Stimulated activated CD4-positive, alpha-beta T cell treated with anti-CD3 and anti-CD28 coated beads, Interleukin-12 subunit alpha, Interleukin-12 subunit beta, amount 100 ng/mL, for 48 hours (primary cell): Measurements from ENCODE around the gene MAP1LC3B2.

Experiments
- DNase-seq, 3 donors: peaks; one replicate each; pipeline ENCODE4 v3.0.0-alpha.2; 2020; ENCODE audit warnings: low read depth in 2 of 3, low spot score in 1 of 3

MAP1LC3B2 gene

GRCh38 chr12:116537101-116537904 is 21.9 kb upstream of the MAP1LC3B2 start:
- no peak for DNase-seq

DNA sequence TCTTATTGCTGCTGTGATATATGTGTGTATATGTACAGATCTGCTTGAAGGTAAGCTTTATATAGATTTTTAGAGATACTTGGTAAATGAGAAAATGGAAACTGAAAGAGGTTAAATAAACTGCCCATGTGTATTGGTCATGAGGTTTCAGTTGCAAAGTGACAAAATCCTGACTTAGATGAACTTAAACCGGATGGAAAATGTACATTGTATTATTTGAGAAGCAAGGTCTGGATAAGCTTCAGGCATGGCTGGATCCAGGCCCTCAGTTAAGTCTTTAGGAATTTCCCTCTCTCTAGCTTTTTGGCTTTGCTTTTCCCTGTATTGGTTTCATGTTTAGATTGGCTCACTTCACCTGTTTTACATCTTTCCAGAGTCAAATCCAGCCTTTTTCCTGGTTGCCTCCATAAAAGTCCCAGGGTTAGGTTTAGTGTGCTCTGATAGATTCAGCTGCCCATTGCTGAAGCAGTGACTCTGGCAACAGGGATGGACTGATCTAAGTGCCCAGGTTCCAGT is 21.0 kb upstream of the MAP1LC3B2 start:
- DNase-seq: no peak

GRCh38 chr12:116538682-116539305 is 20.4 kb upstream of the MAP1LC3B2 start:
- DNase-seq: no peak

GRCh38 chr12:116539361-116539771 is 19.8 kb upstream of the MAP1LC3B2 start:
- no peak for DNase-seq

DNA sequence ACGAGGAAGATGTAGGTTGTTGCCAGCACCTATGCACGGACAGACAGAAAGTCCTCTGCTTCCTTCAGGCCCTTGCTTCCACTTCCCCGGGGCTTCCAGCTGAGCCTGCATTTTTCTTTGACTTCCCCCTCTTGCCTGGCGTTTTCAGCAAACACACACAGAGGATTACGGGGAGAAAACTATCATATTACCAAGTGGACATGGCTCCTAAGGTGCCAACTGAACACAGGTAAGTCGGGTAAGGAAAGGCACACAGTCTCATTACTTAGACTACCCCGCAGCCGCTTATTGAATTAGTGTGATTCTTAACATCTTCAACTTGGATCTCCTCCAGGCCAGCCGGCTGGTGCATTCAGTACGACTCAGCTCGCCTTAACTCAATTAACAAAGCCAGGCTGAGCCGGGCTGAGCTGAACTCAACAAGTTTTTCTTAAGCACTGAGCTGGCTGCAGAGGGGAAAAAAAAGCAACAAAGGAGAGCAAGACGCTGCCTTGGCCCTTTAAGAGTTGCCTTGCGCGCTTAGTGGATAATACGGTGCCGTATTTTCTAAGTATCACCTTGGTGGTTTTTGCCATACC is 19.2 kb upstream of the MAP1LC3B2 start:
- DNase-seq: no peak

DNA sequence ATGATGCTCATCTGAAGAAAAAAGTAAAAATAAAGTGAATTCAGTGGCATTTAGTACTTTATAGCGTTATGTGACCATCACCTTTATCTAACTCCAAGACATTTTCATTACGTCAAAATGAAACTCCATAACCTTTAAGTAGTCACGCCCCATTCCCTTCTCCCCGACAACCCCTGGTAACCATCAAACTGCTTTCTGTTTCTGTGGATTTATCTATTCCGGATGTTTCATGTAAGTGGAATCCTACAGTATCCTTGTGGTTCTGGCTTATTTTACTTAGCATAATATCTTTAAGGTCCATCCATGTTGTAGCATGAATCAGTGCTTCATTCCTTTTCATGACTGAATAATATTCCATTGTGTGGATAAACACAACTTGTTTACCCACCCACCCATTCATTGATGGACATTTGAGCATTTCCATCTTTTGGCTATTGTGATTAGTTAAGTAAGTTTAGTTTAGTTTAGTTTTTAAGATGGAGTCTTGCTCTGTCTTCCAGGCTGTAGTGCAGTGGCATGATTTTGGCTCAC is 18.5 kb upstream of the MAP1LC3B2 start:
- DNase-seq: no peak

- no peak for DNase-seq
Observed at GRCh38 chr12:116541547-116542344, 17.4 kb upstream of the MAP1LC3B2 start.

DNA sequence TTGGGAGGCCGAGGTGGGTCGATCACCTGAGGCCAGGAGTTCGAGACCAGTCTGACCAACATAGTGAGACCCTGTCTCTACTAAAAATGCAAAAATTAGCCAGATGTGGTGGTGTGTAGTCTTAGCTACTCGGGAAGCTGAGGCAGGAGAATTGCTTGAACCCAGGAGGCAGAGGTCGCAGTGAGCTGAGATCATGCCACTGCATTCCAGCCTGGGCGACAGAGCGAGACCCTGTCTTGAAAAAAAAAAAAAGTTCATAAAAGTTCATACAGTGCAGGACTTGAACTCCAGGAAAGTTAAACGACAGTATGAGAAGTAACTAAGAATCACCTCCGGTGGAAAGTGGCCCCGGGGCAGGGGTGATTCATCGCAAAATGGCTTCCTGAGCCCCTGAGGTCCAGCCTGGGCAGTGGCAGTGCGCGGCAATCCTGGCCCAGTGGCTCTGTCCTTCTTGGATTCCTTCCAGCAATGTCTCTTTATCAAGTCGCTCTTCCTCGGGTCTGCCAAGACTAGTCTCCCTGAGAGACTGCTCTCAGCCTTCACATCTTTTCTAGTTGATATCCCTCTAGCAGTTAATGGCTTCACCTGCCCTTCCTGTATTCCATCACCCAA is 16.7 kb upstream of the MAP1LC3B2 start:
- DNase-seq: no peak

GRCh38 chr12:116544656-116545055 is 14.5 kb upstream of the MAP1LC3B2 start:
- no peak for DNase-seq

DNA sequence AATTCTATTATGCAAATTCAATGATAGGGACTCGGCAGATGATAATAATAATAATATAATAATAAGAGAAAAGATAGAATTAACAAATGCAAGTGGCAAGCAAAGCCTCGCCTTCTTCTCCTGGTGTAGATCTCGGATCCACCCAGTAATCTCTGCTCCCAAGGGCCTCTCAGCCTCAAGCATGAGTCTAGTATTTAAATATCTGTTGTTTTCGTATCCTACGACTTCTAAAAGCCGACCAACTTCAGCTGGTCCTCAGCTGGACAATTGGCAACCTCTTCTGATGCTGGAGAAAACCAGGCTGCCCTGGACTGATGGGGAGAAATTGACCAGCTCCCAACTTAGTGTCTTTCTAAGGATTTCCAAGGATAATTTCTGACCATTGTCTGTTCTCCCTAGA is 14.0 kb upstream of the MAP1LC3B2 start:
- DNase-seq: no peak

DNA sequence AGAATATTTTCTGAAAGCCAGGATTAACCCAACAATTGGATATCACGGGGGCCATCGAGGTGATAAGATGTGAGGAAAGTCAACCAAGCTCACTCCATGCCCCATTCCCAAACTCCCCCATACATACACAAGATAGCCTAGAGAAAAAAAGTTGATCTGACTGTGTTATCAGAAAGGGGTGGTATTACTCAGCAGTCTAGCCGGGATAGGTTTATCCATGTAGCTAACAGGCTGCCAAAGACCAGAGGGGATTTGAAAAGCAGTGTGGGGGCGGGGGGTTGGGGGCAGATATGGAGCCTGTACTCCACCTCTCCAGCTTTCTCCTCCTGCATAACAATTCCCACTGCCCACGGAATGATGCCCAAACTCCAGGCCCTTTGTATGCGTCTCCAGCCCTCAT is 13.2 kb upstream of the MAP1LC3B2 start:
- no peak for DNase-seq

DNA sequence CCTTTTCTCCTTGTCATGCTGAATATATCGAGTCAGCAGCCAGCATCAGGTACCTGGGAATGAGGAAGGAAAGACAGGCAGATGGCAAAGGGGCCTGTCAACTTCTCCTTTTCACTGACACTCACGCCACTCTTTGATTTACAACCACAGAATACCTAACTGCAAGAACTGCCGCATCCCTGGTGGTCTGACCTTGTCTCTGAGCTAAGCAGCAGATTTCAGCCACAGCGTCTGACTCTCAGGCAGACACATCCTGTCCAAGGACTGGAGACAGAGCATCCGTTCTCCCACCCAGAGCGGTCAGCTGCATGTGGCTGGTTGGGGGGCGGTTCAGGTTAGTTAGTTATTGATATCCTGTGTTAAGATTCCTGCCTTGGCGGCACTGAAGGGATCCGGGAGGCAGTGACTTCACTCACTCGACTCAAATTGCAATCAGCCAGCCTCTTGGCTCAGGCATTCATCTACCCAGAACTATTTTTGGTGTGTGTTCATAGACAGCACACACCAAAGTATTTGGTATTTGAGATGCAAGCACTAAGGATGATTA is 11.2 kb upstream of the MAP1LC3B2 start:
- DNase-seq: no peak

- no peak for DNase-seq
Observed at GRCh38 chr12:116549993-116550392, 9.2 kb upstream of the MAP1LC3B2 start.

DNA sequence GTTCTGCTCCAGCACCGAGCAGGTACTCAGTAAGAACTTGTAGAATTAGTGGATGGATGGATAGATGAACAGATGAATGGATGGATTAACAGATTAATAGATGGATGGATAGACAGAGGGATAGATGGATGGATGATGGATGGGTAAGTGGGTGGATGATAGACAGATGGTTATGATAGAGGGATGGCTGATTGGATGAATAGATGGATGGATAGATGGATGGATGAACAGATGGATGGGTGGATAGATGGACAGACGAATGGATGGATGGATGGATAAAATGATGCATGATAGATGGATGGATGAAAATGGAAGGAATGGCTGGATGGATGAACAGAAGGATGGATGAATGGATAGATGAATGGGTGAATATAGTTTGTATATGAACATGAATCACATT is 8.0 kb upstream of the MAP1LC3B2 start:
- DNase-seq: no peak

GRCh38 chr12:116551619-116551951 is 7.6 kb upstream of the MAP1LC3B2 start:
- DNase-seq: no peak

GRCh38 chr12:116551952-116552772 is 7.0 kb upstream of the MAP1LC3B2 start:
- no peak for DNase-seq

- DNase-seq: no peak
Observed at GRCh38 chr12:116552773-116553373, 6.3 kb upstream of the MAP1LC3B2 start.

GRCh38 chr12:116556356-116556952 is 2.7 kb upstream of the MAP1LC3B2 start:
- no peak for DNase-seq
